Measurements from ENCODE around the gene ASAP2.

The ASAP2 gene

DNA sequence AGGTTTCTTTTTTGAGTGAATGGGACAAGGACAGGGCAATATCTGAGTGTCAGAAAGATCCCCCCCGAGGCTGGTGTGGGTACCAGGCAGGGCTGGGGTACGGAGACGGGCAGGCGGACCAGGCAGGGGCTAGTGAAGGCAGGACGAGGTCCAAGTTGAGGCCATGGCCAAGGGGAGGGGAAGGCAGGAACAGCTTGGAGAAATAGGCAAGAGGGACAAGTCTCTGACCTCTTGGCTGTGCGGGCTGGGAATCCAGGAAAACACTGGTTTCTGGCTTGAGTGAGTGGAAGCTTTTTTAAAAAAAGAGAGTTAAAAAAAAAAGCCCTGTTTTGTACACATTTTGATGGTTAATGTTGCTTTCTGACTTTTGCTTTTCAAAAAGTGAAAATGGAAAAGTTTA is 30.3 kb downstream of the ASAP2 start:
- DNase-seq (ENCODE audit: low spot score in 2 of 2) = no peak
- H3K4me3 ChIP-seq = no peak overlapping the region
- H3K27me3 ChIP-seq (ENCODE audit: low read depth) = no peaks in the 10 kb centered on the region
- no peaks in the 10 kb centered on the region for H3K9me3 ChIP-seq
- H3K4me1 ChIP-seq = peaks cover 16% of the 10 kb centered on the region
- in situ Hi-C loops (cut with MboI; ENCODE audit: low sequenced_read_pairs) = no loop called here
- no peaks in the 10 kb centered on the region for H3K36me3 ChIP-seq (replicated peaks)

GRCh38 chr2:9237831-9238230 is 31.2 kb downstream of the ASAP2 start:
- no peak for DNase-seq (ENCODE audit: low spot score in 2 of 2)
- no peaks in the 10 kb centered on the region for H3K36me3 ChIP-seq (replicated peaks)
- in situ Hi-C loops (cut with MboI; ENCODE audit: low sequenced_read_pairs) = no loop called here
- no peak overlapping the region for H3K4me3 ChIP-seq
- peaks cover 12% of the 10 kb centered on the region for H3K4me1 ChIP-seq
- no peaks in the 10 kb centered on the region for H3K27me3 ChIP-seq (ENCODE audit: low read depth)
- no peaks in the 10 kb centered on the region for H3K9me3 ChIP-seq

DNA sequence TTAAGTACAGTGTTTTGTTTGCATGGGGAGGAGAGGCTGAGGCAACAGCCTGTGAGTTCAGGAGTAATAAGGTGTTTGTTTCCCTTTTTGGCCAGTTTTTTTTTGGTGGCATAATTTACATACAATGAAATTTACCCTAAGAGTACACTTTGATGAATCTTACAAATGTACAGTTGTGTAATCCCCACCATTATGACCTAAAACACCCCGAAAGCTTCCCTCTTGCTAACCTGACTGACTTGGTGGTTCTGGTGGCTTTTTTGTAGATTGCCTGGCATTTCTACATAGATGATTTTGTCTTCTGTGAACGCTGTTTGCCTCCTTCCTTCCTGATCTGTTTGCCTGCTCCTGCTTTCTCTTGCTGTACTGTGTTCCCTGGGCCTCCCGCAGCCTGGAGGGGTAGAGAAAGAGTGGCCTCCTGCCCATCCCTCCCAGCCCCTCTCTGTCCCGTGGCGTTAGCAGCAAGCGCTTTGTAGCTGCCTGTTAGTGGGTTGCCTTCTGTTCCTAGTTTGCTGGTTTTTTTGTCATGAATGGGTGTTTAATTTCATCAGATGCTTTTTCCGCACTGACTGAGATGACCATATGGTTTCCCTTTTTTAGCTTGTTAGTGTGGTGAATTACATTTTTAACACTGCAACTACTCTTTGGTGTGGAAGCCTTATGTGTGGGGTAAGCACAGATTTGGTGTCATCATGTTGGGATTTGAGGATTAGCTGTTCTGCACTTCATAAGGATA is 32.1 kb downstream of the ASAP2 start:
- Histone ChIP-seq H3K27me3 (ENCODE audit: low read depth) (no peaks in the 10 kb centered on the region), H3K9me3 (no peaks in the 10 kb centered on the region), H3K4me1 (peaks cover 12% of the 10 kb centered on the region), H3K4me3 (no peak overlapping the region), H3K36me3 (replicated peaks) (no peaks in the 10 kb centered on the region)
- DNase-seq (ENCODE audit: low spot score in 2 of 2) = no peak
- in situ Hi-C loops (cut with MboI; ENCODE audit: low sequenced_read_pairs) = no loop called here

DNA sequence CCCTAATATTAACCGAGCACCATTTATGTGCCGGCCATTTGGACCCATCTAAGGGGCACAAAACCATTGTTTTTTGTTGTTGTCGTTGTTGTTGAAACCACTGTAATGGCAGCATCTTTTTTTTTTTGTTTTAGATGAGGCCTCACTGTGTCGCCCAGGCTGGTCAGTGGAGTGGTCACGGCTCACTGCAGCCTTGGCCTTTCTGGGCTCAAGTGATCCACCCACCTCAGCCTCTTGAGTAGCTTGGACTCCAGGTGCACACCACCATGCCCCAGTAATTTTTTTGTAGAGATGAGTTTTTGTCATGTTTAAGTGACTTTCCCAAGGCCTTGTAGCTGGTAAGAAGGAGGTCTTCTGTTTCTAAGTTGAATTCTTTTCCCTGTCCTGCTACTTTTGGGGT is 33.0 kb downstream of the ASAP2 start:
- no peak for DNase-seq (ENCODE audit: low spot score in 2 of 2)
- no peaks in the 10 kb centered on the region for H3K36me3 ChIP-seq (replicated peaks)
- H3K4me1 ChIP-seq = peaks cover 6% of the 10 kb centered on the region
- H3K9me3 ChIP-seq = no peaks in the 10 kb centered on the region
- H3K27me3 ChIP-seq (ENCODE audit: low read depth) = no peaks in the 10 kb centered on the region
- in situ Hi-C loops (cut with MboI; ENCODE audit: low sequenced_read_pairs) = no loop called here
- H3K4me3 ChIP-seq = no peak overlapping the region

GRCh38 chr2:9240745-9241144 is 34.1 kb downstream of the ASAP2 start:
- no peaks in the 10 kb centered on the region for H3K9me3 ChIP-seq
- no peaks in the 10 kb centered on the region for H3K4me1 ChIP-seq
- in situ Hi-C loops (cut with MboI; ENCODE audit: low sequenced_read_pairs) = no loop called here
- H3K27me3 ChIP-seq (ENCODE audit: low read depth) = no peaks in the 10 kb centered on the region
- no peaks in the 10 kb centered on the region for H3K36me3 ChIP-seq (replicated peaks)
- H3K4me3 ChIP-seq = no peak overlapping the region
- DNase-seq (ENCODE audit: low spot score in 2 of 2) = no peak

- H3K36me3 ChIP-seq (replicated peaks) = no peaks in the 10 kb centered on the region
- H3K4me1 ChIP-seq = no peaks in the 10 kb centered on the region
- no peak overlapping the region for H3K4me3 ChIP-seq
- in situ Hi-C loops (cut with MboI; ENCODE audit: low sequenced_read_pairs) = no loop called here
- no peaks in the 10 kb centered on the region for H3K27me3 ChIP-seq (ENCODE audit: low read depth)
- H3K9me3 ChIP-seq = no peaks in the 10 kb centered on the region
- no peak for DNase-seq (ENCODE audit: low spot score in 2 of 2)
Measured at GRCh38 chr2:9241233-9241632, 34.6 kb downstream of the ASAP2 start.

DNA sequence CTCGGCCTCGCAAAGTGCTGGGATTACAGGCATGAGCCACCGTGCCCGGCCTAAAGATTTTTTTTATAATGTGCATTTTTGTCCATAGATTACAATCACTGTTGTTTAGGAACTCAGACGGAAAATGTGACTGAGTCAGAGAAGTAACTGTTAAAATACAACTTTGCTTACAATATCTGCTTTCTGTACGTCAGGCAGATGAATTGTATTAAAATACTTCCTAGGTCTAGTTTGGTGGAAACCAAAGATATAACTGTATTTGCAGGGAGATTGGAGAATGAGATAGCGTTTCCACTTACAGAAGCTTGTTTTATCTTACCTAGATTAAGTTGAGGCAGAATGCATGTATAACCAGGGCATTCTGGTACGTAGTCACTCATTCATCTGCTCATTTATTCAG is 36.7 kb downstream of the ASAP2 start:
- H3K27me3 ChIP-seq (ENCODE audit: low read depth) = no peaks in the 10 kb centered on the region
- no peak for DNase-seq (ENCODE audit: low spot score in 2 of 2)
- no peaks in the 10 kb centered on the region for H3K9me3 ChIP-seq
- H3K4me1 ChIP-seq = no peaks in the 10 kb centered on the region
- no peak overlapping the region for H3K4me3 ChIP-seq
- in situ Hi-C loops (cut with MboI; ENCODE audit: low sequenced_read_pairs) = no loop called here
- no peaks in the 10 kb centered on the region for H3K36me3 ChIP-seq (replicated peaks)

- no peak overlapping the region for H3K4me3 ChIP-seq
- in situ Hi-C loops (cut with MboI; ENCODE audit: low sequenced_read_pairs) = no loop called here
- H3K9me3 ChIP-seq = no peaks in the 10 kb centered on the region
- H3K36me3 ChIP-seq (replicated peaks) = no peaks in the 10 kb centered on the region
- no peaks in the 10 kb centered on the region for H3K27me3 ChIP-seq (ENCODE audit: low read depth)
- no peaks in the 10 kb centered on the region for H3K4me1 ChIP-seq
- DNase-seq (ENCODE audit: low spot score in 2 of 2) = no peak
Measured at GRCh38 chr2:9244985-9245544, 38.5 kb downstream of the ASAP2 start.

GRCh38 chr2:9247177-9247576 is 40.6 kb downstream of the ASAP2 start:
- H3K4me1 ChIP-seq = no peaks in the 10 kb centered on the region
- H3K9me3 ChIP-seq = no peaks in the 10 kb centered on the region
- H3K4me3 ChIP-seq = no peak overlapping the region
- no peaks in the 10 kb centered on the region for H3K27me3 ChIP-seq (ENCODE audit: low read depth)
- DNase-seq (ENCODE audit: low spot score in 2 of 2) = no peak
- in situ Hi-C loops (cut with MboI; ENCODE audit: low sequenced_read_pairs) = no loop called here
- no peaks in the 10 kb centered on the region for H3K36me3 ChIP-seq (replicated peaks)

DNA sequence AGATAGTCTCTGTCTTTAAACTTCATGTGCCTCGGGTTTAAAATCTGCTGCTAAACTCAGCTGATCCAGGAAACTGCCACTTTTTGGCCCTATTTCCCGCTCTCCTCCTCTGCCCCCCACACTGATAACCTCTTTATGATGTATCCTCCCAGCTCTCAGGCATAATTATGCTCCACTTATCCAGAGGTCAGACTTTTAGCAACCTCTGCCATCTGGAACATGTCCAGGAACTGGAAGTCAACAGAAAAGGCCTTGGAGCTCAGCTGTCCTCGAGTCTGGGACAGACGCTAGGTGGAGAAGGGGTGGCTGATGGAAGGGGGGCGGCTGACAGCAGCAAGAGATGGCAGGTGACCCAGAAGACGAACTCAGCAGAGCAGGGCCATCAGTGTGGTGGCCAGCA is 41.2 kb downstream of the ASAP2 start:
- in situ Hi-C loops (cut with MboI; ENCODE audit: low sequenced_read_pairs) = no loop called here
- Histone ChIP-seq H3K27me3 (ENCODE audit: low read depth) (no peaks in the 10 kb centered on the region), H3K4me1 (no peaks in the 10 kb centered on the region), H3K36me3 (replicated peaks) (no peaks in the 10 kb centered on the region), H3K9me3 (no peaks in the 10 kb centered on the region), H3K4me3 (no peak overlapping the region)
- no peak for DNase-seq (ENCODE audit: low spot score in 2 of 2)

DNA sequence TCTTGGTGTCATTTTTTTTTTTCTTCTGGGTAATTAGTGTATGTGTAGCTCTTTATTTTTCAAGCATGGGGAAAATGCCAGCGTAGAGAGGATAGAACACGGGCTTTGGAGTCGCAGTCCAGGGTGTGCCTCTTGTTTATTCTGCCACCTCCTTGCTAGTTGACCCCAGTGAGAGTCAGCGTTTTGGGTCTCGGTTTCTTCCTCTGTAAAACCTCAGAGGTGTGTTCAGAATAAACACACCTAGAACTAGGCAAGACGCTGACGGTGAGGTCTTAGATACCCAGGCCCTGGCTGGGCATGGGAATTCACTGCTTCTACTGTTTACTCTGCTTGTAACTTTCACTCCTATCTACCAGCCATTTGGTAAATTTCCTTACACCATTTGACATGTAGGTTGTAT is 41.8 kb downstream of the ASAP2 start:
- H3K4me1 ChIP-seq = no peaks in the 10 kb centered on the region
- H3K27me3 ChIP-seq (ENCODE audit: low read depth) = no peaks in the 10 kb centered on the region
- no peak overlapping the region for H3K4me3 ChIP-seq
- H3K36me3 ChIP-seq (replicated peaks) = no peaks in the 10 kb centered on the region
- in situ Hi-C loops (cut with MboI; ENCODE audit: low sequenced_read_pairs) = no loop called here
- no peak for DNase-seq (ENCODE audit: low spot score in 2 of 2)
- no peaks in the 10 kb centered on the region for H3K9me3 ChIP-seq

GRCh38 chr2:9249020-9249800 is 42.6 kb downstream of the ASAP2 start:
- no peak for DNase-seq (ENCODE audit: low spot score in 2 of 2)
- no peak overlapping the region for H3K4me3 ChIP-seq
- no peaks in the 10 kb centered on the region for H3K36me3 ChIP-seq (replicated peaks)
- no peaks in the 10 kb centered on the region for H3K9me3 ChIP-seq
- no peaks in the 10 kb centered on the region for H3K4me1 ChIP-seq
- no peaks in the 10 kb centered on the region for H3K27me3 ChIP-seq (ENCODE audit: low read depth)
- in situ Hi-C loops (cut with MboI; ENCODE audit: low sequenced_read_pairs) = no loop called here

DNA sequence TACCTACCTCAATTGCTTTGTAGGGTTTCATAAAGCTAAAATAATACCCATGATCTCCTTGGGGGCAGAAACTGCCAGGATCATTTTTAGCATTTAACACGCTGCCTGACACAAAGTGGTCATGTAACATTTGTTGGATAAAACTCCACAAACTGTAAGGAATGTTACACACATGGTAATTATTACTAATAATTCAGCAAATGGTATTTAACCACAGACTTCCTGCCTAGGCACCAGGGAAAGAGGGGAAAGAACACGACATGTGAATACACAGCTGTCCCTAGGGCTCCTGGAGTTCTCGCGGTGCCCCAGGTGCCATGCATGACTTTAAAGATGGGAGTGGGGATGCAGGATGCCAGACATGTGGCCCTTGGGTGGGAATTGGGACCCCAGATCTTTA is 43.5 kb downstream of the ASAP2 start:
- no peaks in the 10 kb centered on the region for H3K36me3 ChIP-seq (replicated peaks)
- H3K4me3 ChIP-seq = no peak overlapping the region
- DNase-seq (ENCODE audit: low spot score in 2 of 2) = no peak
- H3K9me3 ChIP-seq = no peaks in the 10 kb centered on the region
- in situ Hi-C loops (cut with MboI; ENCODE audit: low sequenced_read_pairs) = no loop called here
- H3K4me1 ChIP-seq = no peaks in the 10 kb centered on the region
- no peaks in the 10 kb centered on the region for H3K27me3 ChIP-seq (ENCODE audit: low read depth)

GRCh38 chr2:9250498-9251153 is 44.0 kb downstream of the ASAP2 start:
- Histone ChIP-seq H3K36me3 (replicated peaks) (no peaks in the 10 kb centered on the region), H3K4me1 (no peaks in the 10 kb centered on the region), H3K4me3 (no peak overlapping the region), H3K27me3 (ENCODE audit: low read depth) (no peaks in the 10 kb centered on the region), H3K9me3 (no peaks in the 10 kb centered on the region)
- in situ Hi-C loops (cut with MboI; ENCODE audit: low sequenced_read_pairs) = no loop called here
- DNase-seq (ENCODE audit: low spot score in 2 of 2) = no peak

Measured in HAP-1 (cell line).